Stimulated activated CD8-positive, alpha-beta memory T cell treated with anti-CD3 and anti-CD28 coated beads, Interleukin-4, amount 100 ng/mL, for 4 hours (primary cell): ENCODE measurements around the gene NCCRP1.

Experiments used
- DNase-seq, 2 donors: peaks; one replicate each; pipeline ENCODE4 v3.0.0-alpha.2; 2020; ENCODE audit warnings: low read depth in 2 of 2, low spot score in 1 of 2

NCCRP1 gene

DNA sequence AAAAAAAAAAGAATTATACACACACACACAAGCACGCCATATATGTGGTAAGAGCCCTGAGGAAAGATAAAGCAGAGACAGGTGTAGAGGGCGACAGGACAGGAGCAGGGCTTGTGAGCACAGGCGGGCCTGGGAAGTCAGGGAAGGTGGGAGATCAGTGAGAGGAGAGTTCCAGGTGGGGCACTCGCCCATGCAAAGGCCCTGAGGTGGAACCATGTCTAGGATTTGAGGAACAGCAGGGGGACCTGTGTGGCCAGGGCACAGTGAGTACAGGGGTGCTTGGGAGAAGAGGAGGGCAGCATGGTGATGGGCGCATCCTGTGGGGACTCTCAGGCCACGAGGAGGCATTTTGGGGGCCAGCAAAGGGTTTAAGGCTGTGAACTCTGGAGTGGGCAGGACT lies 32.5 kb upstream of the NCCRP1 start:
- no peak for DNase-seq

DNA sequence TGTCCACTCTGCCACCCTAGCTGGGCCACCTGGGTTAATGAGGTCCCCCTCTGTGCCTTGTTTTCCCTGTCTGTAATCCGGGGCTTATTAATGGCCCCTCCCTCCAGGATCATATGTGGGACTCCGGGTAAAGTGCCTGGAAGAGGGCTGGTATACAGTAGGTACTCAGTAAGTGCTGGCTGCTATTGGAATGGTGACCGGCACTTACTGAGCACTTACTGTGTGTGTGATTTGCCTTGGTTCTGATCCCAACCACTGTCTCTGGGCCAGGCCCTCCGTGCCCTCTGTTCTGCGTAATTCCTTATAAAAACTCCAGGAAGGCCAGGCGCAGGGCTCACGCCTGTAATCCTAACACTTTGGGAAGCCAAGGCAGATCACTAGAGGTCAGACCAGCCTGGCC lies 30.9 kb upstream of the NCCRP1 start:
- no peak for DNase-seq

DNA sequence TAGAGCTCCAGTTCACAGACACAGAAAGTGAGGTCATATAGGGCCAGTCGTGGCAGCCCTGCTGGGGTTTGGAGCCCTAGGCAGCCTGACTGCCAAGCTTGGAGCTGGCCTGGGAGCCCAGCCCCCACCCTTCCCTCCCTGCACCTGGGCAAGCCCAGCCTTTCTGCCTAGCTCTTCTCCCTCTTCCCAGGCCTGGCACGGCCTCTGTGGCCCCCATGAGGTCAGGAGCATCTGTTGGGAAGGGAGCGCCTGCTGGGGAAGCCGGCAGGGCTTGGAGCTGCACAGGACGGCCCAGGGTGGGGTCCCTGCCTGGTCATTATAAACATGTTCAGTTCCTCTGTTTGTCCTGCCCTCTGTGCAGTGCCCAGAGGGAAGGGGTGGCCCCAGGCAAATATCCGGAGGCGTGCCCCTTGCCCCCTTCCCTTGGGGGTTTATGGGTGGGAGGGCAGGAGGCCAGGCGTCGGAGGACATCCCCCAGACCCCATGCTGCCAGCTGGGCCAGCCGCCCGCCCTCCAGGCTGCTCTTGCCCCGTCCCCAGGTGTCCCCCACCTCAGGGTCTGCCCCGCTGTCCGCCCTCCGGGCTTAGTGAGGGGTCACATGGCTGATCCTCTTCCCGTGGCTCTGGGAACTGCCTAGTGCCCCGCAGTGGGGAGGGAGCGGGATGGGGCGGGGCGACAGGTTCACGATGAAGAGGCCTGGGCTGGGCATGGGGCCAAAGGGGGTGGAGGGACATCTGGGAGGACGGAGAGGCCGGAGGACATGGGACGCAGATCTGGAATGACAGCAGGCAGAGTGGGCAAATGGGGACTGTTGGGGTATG lies 30.0 kb upstream of the NCCRP1 start:
- DNase-seq, result no peak

DNA sequence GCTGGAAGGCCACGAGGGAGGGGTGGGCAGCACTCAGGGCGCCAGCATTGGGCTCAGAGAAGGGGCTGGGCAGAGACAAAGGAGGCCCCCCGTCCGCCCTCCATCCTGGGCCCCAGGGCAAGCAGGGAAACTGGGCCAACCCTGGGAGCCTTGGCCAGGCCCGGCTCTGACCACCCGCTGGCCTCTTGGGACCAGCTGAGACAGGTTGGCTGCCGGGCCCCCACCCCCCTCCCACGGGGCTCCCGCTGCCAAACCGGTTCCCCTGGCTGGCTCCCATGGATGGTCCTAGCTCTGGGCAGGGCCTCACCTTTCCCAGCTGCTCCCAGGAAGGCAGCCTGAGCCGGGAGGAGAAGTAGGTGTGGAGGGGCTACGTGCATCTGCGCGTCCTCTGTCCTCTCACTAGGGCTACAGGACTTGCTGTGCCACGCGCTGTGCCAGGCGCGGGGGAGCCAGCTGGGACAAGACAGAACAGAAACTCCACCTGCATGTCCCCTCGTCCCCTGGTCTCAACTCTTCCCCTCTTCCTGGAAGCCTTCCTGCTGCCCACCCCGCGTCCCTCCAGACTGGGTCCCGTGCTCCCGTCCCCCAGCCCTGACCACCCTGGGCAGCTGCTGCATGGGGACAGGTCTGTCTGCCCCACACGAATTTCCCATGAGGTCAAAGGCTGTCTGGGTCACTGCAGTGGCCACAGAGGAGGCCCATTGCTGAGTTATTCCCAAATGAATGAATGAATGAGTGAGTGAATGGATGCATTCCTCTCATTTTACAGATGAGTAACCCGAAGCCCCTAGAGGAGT lies 29.1 kb upstream of the NCCRP1 start:
- no peak for DNase-seq

DNA sequence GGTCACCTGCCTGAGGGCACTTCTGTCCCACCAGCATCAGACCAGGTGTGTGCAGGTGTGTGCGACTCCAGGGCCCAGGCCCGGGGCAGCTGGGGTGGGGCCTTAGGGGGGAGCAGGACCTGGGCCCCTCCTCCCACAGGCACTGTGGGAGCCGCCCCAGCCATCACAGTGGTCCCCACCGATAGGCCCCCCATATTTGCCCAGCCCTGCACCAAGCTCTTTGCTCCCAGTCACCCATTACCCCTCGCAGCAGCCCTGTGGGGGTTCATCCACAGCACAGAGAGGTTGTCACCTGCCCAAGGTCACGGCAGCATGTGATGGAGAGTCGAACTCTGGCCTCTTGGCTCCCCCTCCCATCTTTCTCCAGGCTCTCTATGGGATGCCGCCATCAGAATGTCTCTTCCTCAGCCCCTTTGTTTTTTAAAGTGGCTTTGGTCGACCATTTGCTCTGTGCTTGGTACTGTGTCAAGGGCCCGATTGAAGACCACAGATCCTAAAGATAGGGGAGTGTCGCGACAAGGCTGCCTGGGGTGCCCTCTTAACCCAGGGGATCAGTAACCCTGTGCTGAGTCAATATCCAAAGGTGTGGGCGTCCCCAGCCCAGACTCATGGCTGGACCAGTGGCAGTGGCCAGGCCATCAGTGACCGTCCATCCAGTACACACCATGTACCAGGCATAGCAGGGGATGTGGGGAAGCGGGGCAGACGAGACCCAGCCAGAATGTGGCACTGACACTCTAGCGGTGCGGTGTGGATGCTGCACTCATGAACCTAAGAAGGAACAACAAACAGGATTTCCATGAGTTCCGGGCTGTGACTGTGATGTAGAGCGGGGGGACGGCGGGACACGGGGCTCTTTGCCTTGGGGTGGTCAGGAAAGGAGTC lies 28.3 kb upstream of the NCCRP1 start:
- DNase-seq, result no peak

DNA sequence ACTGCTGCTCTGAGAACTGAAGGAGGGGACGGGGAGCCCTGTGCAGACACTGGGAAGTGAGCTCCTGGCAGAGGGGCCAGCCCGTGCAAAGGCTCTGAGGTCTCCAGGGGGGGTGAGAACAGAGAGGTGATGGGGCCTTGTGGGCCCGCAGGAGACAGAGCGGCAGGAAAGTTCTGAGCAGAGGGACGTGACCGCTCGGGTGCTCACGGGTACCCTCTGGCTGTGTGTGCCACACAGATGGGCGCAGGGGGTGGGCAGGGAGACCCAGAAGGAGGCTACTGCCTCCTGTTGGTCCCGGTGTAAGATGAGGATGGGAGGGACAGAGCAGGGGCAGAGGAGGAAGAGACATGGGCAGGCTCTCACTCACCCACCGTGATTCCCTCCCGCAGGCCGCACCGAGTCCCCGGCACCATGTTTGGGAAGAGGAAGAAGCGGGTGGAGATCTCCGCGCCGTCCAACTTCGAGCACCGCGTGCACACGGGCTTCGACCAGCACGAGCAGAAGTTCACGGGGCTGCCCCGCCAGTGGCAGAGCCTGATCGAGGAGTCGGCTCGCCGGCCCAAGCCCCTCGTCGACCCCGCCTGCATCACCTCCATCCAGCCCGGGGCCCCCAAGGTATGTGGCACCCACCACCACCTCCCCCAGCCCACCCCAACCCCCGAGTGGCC lies 27.5 kb upstream of the NCCRP1 start:
- no peak for DNase-seq

DNA sequence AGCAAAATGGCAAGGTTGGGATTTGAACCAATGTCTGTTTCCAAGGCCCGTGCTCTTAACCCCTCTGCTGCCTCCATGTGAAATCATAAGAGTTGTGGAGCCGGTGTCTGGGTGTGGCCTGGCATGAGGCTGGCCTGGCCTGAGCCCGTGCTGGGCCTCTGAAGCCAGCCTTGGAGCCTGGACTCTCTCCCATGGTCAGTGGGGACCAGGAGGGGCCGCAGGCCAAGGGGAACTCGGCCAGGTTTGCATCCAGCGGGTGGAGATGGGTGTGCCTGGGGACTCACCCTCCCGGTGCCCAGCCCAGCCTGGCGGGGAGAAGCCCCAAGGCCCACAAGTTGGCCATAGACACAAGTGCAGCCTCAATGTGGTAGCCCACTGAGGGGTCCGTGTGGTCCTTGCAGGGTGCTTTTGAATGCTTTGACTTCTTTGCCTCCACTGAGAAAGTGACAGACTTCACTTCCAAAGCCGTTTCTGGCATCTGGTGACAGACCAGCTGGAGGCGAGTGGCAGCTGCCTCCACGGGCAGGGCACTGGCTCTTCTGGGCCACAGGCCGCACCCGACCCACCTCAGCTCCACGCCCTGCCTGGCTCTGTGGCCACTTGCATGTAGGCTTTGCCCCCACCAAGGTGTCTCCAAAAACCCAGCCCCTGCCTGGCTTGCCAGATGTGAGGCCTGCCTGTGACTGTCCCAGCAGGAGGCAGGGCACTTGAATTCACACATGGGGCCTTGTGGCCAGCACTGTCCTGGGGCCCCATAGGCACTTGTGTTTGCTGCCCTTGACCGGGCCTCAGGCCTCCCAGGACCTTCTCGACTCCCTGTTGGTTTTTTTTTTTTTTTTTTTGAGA lies 26.2 kb upstream of the NCCRP1 start:
- DNase-seq, result no peak

DNA sequence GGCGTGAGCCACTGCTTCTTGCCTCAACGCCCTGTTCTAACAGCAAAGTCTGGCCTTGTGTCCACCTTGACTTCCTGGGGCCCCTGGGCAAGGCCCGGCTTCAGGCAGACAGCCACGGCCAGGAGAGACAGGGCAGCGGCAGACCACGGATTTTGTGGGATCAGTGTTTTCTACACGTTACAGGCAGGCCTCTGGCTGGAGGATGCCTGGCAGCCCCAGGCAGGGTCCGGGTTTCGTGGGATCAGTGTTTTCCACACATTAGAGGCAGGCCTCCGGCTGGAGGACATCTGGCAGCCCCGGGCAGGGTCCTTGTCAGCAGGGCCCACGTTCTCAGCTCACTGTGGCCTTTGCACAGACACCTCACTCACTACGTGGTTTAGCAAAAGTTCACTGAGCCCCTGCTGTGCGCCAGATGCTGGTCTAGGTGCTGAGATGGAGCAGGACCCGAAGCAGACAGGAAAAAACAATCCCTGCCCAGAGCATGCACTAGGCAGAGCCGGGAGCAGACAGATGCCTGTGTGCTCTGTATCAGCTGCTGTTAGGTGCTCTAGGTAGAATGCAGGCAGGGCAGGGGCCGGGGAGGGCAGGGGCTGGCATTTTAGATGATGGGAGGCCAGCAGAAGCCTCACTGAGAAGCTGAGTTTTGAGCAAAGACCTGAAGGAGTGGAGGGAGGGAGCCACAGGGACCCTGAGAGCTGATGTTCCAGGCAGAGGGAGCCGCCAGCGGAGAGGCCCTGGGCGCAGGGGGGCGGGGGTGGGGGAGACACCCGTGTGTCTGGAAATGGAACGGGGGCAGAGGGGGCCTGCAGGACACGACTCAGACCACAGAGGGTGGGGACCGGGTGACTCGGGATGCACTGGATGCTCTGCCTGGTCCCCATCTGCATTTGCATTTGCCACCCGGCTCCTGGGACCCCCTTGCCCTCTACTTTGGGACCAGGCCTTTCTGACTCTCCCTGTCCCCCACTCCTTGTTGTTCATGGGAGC lies 25.0 kb upstream of the NCCRP1 start:
- no peak for DNase-seq

DNA sequence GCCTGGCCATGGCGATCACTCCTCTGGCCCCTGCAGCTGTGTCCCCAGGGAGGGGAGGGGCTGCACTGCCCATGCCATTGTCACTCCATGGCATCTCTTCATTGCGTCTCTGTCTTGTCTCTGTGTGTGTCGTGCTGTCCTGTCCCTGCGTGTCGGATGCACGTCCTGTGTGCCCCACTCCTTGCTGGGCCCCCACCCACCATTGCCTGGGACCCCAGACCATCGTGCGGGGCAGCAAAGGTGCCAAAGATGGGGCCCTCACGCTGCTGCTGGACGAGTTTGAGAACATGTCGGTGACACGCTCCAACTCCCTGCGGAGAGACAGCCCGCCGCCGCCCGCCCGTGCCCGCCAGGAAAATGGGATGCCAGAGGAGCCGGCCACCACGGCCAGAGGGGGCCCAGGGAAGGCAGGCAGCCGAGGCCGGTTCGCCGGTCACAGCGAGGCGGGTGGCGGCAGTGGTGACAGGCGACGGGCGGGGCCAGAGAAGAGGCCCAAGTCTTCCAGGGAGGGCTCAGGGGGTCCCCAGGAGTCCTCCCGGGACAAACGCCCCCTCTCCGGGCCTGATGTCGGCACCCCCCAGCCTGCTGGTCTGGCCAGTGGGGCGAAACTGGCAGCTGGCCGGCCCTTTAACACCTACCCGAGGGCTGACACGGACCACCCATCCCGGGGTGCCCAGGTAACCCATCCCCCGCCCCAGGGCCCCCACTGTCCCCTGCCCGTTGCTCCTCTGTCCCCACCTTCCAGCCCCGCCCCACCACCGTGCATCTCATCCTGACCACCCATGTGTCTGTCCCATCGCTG lies 23.9 kb upstream of the NCCRP1 start:
- DNase-seq, result no peak

DNA sequence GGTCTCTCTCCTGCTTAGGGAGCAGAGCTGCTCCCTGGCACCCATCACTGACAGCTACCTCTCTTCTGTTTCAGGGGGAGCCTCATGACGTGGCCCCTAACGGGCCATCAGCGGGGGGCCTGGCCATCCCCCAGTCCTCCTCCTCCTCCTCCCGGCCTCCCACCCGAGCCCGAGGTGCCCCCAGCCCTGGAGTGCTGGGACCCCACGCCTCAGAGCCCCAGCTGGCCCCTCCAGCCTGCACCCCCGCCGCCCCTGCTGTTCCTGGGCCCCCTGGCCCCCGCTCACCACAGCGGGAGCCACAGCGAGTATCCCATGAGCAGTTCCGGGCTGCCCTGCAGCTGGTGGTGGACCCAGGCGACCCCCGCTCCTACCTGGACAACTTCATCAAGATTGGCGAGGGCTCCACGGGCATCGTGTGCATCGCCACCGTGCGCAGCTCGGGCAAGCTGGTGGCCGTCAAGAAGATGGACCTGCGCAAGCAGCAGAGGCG lies 23.2 kb upstream of the NCCRP1 start:
- DNase-seq, result no peak

DNA sequence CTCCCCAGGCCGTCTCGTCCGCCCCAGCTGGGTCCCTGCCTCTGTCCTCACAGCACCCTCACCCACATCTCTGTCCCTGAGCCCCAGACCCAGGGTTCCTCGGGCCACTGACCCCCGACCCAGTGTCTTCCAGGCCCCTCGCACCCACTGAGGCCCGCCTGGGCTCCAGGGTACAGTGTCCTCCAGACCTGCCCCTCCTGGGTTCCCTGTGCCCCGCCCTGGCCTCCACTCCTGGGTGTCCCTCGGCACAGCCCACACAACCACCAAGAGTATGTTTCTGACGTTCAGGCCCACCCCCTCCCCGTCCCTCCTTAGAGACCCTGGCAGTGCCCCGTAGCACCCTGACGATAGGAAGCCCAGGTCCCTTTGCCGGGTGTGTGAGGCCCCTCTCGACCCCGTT lies 22.6 kb upstream of the NCCRP1 start:
- no peak for DNase-seq

DNA sequence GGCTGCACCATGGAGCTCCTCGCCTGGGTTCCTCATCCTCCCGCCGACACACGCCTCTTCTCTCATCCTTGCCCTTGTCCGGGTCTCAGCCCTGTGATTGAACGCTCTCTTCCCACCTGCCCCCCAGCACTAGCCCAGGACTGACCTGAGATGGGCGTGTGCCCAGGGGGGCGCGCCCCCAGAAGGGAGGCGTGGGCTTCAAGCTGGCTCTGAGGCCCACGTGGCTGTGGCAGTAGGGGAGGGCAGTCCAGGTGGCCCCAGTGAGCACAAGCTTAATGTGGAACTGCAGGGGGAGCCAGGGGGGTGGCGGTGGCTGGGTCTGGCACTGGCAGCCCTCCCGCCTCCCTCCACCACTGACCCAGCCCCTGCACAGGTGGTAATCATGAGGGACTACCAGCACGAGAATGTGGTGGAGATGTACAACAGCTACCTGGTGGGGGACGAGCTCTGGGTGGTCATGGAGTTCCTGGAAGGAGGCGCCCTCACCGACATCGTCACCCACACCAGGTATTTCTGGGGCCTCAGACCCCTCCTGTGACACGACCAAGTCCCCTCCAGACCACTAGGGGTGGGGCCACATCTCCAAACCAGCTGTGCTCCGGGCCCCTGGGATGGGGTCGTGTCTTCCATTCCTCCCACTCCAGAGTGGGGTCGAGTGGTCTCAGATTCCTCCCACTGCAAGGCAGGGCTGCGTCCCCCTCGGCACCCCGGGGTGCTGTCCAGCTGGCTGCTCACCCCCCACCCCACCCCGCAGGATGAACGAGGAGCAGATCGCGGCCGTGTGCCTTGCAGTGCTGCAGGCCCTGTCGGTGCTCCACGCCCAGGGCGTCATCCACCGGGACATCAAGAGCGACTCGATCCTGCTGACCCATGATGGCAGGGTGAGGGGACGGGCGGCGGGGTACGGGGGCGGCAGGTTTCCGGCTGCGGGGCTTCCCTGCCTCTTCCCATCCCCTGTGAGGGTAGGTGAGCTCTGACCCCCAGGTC lies 21.9 kb upstream of the NCCRP1 start:
- no peak for DNase-seq

DNA sequence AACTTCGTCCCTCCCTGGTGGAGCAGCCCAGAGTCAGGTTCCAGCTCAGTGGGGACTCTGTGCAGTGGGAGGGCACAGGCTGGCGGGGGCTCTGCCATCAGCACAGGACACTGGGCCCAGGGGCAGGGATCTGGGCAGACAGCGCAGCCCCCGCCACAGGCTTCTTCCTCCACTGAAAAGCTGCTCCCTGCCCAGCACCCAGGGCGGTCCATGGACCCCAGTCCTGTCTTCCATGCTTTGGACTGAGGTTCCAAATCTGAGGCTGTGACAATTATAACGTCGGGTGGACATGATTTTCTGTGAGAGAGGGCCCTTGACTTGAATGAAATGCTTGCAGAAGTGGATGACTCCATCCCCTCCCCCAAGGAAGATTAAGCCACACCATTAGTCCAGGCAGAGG lies 21.2 kb upstream of the NCCRP1 start:
- no peak for DNase-seq

DNA sequence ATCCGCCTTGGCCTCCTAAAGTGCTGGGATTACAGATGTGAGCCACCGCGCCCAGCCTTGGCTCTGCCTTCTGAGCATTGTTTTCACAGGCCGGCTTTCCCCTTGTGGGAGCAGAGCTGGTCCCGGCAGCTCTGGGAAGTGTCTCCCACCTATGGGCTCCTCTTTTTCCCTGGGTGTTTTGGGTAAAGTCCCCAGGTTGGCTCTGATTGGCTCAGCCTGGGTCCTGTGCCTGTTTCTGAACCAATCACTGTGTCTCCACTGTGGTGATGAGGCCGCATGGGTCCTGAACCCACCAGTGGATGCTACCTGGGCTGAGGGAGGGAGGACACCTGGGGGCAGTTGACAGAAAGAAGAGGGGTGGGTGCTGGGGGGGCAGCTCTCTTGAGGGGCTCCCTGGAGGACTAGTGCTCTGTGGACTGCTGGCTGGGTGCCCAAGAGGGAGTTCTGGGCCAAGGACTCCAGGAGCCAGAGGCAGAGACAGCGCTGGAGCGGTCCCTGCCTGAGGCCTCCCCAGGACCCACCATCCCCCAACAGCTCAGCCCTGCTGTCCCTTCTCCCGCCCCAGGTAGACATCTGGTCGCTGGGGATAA lies 19.6 kb upstream of the NCCRP1 start:
- DNase-seq, result no peak

DNA sequence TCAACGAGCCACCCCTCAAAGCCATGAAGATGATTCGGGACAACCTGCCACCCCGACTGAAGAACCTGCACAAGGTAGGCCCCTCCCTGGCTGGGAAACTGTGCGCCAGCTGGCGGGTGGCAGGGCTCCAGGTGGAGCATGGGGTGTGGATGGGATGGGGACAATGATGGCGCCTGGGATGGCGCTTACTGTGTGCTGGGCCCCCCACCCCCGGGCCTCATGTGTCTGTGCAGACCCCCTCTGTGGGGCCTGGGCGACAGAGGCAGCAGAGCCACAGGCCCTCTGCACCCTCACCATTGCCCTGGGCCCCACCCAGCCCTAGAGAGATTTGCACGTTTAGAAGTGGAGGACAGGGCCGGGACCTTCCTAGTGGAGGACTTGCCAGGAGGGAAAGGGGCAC lies 19.0 kb upstream of the NCCRP1 start:
- DNase-seq, result no peak

DNA sequence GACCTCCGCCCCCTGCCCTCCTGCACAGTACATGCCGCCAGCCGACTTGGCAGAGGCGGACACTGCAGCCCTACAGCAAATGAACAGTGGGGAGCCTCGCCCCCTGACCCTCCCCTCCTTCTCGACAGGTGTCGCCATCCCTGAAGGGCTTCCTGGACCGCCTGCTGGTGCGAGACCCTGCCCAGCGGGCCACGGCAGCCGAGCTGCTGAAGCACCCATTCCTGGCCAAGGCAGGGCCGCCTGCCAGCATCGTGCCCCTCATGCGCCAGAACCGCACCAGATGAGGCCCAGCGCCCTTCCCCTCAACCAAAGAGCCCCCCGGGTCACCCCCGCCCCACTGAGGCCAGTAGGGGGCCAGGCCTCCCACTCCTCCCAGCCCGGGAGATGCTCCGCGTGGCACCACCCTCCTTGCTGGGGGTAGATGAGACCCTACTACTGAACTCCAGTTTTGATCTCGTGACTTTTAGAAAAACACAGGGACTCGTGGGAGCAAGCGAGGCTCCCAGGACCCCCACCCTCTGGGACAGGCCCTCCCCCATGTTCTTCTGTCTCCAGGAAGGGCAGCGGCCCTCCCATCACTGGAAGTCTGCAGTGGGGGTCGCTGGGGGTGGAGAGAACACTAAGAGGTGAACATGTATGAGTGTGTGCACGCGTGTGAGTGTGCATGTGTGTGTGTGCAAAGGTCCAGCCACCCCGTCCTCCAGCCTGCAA lies 18.3 kb upstream of the NCCRP1 start:
- no peak for DNase-seq
